ENCODE data around the gene STK31.
"Not testable (repeated sequence)": the region's sequence is repeated elsewhere in the genome, so short reads cannot be mapped to it uniquely, and the experiment has no call there.

Gene STK31

DNA sequence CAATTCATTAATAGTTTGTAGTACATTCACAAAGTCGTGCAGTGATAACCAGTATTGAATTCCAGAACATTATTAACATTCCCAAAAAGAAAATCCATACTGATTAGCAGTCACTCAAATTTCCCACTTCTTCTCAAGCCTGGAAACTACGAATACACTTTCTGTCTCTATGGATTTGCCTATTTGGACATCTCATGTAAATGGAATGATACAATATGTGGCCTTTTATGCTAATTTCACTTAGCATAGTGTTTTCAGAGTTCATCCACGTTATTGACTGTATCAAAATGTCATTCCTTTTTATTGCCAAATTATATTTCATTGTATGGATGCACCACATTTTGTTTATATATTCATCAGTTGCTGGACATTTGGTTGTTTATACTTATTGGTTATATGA lies 78.8 kb downstream of the STK31 start:
- no peak for DNase-seq (ENCODE audit: low read depth in 2 of 2, low spot score in 1 of 2)

DNA sequence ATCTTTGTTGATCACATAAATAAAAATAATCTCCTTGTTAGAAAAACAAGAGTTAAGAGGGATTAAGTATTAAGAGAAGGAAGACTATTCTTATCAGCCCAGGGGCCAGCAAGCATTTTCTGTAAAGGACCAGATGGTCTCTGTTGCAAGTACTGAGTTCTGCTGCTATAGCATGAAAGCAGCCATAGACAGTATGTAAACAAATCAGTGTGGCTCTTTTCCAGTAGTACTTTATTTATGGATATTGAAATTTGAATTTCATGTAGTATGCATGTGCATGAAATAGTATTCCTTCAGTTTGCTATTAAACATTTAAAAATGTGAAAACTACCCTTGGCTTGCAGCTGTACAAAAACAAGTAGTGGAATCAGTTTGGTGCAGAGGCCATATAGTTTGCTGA lies 81.7 kb downstream of the STK31 start:
- no peak for DNase-seq (ENCODE audit: low read depth in 2 of 2, low spot score in 1 of 2)

DNA sequence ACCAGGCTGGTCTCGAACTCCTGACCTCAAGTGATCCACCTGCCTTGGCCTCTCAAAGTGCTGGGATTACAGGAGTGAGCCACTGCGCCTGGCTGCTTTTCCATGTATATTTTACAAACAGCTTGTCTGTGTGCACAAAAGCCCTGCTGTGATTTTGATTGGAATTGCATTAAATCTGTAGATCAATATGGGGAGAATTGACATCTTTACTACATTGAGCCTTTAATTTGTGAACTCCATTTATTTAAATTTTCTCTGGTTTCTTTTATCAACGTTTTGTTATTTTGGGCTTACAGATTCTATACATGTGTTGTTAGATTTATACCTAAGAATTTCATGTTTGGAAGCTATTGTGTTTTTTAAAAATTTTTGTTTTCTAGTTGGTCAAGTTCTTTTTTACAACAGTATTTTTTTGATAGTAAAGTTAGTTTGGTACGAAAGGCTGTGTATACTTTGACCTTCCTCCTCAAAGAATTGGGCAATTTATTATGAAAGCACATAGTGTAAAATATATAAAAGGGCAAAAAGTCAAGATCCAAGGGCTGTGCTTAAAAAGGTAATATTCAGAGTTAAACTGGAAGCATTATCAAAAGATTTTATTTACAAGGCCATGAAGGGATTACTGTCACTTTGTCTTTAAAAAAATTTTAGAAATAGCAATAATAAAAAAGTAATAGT lies 92.8 kb downstream of the STK31 start:
- no peak for DNase-seq (ENCODE audit: low read depth in 2 of 2, low spot score in 1 of 2)

DNA sequence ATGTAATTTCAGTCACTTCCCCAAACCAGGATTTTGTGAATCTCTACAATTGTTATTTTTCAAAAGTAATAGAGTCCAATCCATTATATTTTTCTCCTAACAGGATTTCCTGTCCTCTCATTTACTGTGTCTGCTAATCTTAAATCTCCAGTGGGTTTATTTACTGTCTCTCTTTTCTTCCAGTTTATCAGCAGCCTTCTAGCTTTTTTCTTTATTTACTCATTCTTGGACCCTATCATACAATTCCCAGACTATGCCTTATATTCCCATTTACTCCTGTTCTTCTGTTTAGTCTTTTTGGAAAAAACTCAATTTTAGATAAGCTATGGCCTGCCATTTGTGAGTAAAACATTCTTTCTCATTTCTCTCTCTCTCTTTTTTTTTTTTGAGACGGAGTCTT lies 94.7 kb downstream of the STK31 start:
- no peak for DNase-seq (ENCODE audit: low read depth in 2 of 2, low spot score in 1 of 2)

DNA sequence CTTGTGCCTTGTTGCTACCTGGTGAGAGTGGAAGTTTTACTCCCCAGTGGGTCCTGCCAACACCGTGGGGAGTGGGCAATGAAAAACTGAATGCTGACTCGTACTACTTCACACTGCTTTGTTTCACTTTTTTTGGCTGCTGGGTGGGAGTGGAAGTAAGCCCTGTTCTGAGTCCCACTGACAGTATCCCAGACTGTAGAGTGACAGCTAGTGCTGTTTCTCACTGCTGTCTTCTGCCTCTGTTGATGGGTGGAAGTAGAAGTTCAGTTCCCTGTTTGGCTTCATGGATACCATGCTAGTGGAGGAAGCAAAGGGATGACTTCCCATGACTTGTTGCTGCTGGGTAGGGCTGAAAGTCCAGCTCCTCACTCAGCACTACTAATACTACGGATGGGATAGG lies 98.4 kb downstream of the STK31 start:
- DNase-seq (ENCODE audit: low read depth in 2 of 2, low spot score in 1 of 2) = no peak

DNA sequence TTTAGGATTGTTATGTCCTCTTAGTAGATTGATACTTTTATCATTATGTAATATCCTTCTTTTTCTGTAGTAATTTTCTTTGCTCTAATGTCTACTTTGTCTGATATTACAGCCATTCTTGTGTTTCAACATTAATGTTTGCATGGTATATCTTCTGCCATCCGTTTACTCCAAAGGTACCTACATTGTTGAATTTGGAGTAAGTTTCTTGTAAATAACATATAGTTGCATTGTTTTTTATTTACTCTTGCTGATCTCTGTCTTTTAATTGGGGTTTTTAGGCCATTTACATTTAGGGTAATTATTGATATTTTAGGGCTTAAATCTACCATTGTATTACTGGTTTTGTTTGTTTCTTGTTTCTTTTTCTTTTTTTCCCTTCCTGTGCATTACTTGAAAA lies 100.1 kb downstream of the STK31 start:
- no peak for DNase-seq (ENCODE audit: low read depth in 2 of 2, low spot score in 1 of 2)

DNA sequence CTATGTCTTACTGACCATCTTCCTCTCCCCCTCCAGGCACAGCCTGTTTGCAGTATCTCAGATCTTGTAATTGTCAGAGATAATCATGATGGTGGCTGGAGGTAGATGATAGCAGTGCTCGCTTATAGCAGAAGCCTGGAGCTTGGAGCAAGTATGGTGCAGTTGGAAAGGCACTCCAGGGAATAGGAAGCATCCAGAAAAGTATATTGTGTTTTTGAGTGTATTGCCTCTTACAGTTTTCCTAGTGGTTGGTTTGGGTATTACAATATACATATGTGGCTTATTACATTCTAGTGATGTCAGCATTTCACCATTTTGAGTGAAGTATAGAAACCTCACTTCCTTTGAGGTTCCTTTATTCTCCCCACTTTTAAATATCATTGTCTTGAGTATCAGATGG lies 101.5 kb downstream of the STK31 start:
- no peak for DNase-seq (ENCODE audit: low read depth in 2 of 2, low spot score in 1 of 2)

DNA sequence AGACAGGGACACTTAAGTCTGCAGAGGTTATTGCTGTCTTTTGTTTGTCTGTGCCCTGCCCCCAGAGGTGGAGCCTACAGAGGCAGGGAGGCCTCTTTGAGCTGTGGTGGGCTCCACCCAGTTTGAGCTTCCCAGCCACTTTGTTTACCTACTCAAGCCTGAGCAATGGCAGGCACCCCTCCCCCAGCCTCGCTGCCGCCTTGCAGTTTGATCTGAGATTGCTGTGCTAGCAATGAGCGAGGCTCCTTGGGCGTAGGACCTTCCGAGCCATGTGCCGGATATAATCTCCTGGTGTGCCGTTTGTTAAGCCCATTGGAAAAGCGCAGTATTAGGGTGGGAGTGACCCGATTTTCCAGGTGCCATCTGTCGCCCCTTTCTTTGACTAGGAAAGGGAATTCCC lies 118.1 kb downstream of the STK31 start:
- not testable (repeated sequence) for DNase-seq (ENCODE audit: low read depth in 2 of 2, low spot score in 1 of 2)

DNA sequence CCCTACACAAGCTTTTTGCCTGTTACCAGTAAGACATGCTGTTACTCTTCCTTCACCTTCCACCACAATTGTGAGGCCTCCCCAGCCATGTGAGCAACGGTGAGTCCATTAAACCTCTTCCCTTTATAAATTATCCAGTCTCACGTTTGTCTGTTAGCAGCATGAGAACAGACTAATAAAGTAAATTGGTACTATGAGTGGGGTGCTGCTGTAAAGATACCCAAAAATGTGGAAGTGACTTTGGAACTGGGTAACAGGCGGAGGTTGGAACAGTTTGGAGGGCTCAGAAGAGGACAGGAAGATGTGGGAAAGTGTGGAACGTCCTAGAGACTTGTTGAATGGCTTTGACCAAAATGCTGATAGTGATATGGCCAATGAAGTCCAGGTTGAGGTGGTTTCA lies 122.7 kb downstream of the STK31 start:
- not testable (repeated sequence) for DNase-seq (ENCODE audit: low read depth in 2 of 2, low spot score in 1 of 2)

DNA sequence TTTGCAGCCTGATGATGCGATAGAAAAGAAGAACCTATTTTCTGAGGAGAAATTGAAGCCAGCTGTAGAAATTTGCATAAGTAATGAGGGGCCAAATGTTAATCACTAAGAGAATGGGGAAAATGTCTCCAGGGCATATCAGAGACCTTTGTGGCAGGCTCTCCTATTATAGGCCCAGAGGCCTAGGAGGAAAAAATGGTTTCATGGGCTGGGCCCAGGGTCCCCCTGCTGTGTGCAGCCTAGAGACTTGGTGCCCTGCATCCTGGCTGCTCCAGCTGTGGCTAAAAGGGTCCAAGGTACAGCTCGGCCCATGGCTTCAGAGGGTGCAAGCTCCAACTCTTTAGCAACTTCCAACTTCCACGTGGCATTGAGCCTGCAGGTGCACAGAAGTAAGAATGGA lies 123.4 kb downstream of the STK31 start:
- no peak for DNase-seq (ENCODE audit: low read depth in 2 of 2, low spot score in 1 of 2)

DNA sequence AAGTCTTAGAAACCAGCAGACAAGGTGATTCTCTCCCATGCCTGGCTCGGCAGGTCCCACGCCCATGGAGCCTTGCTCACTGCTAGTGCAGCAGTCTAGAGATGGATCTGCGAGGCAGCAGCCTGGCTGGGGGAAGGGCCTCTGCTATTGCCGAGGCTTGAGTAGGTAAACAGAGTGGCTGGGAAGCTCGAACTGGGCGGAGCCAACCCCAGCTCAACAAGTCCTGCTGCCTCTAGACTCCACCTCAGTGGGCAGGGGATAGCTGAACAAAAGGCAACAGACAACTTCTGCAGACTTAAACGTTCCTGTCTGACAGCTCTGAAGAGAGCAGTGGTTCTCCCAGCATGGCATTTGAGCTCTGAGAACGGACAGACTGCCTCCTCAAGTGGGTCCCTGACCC lies 134.8 kb downstream of the STK31 start:
- DNase-seq (ENCODE audit: low read depth in 2 of 2, low spot score in 1 of 2) = not testable (repeated sequence)

DNA sequence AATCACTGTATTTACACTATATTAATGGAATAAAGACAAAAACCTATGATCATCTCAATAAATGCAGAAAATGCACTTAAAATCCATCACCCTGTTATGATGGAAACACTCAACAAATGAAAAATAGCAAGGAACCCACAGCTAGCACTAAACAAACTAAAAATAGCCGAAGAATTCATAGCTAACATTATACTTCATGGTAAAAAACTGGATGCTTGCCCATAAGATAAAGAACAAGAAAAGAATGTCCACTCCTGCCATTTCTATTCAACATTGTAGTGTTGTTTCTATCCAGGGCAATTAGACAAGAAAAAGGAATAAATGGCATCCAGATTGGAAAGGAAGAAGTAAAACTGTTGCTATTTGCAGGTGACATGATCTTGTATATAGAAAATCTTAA lies 142.1 kb downstream of the STK31 start:
- no peak for DNase-seq (ENCODE audit: low read depth in 2 of 2, low spot score in 1 of 2)

DNA sequence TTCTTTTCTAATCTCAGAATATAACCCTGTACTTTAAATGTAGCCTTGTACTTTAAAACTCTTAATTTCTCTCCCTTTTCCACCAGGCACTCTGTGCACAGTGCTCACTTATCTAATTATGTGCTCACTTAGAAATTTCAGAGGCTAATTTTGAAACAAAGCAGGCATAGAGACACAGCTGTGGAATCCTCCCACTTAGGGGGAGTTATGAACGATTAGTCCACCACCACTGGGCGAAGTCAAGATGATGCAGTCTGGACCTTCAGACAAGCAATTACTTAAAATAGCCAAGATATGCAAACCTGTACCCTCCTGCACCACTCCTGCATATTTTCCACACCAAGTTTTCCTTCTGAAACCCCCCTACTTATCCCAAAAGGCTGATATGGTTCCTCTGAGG lies 143.0 kb downstream of the STK31 start:
- no peak for DNase-seq (ENCODE audit: low read depth in 2 of 2, low spot score in 1 of 2)

DNA sequence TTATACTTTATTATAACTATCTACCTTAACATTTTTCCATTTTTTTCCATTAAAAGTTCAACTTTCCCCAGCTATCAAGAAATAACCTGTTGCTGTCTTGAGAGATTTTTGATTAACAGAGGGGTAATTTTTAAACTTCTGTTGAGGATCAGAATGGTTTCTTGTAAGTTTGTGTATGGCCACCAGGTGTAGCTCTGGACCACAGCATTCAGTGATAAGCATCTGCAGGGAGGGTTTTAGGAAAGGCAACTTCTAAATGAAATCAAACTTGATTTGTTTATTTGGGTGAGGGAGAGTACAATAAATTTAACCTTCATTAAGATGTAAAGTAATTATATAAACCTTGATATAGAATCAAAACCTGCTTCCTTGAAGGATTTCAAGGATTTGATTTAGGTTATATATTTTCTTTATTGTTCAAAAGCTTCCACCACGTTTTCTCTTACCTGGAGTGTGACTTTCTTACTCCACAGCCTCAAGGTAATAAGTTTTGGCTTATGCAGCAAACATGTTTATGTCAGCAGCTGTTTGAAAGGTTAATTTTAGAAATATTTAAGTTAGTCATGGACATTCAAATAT lies 153.3 kb downstream of the STK31 start:
- no peak for DNase-seq (ENCODE audit: low read depth in 2 of 2, low spot score in 1 of 2)

DNA sequence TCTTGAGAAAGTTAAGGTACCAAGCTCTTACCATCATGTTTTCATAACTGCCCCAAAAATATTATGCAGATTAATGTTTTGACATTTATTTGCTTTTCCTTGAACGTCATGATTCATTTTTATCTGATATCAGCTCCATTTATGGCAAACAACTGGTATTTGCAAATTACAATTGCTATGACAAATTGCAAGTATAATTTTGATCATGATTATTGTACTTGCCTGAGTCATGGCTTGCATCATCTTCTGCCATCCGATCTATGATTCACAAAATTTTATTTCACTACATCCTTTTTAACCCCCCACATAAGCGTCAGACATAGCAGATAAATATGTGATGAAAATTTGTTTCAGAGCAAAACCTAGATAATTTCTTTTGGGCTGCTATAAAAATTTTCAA lies 155.0 kb downstream of the STK31 start:
- DNase-seq (ENCODE audit: low read depth in 2 of 2, low spot score in 1 of 2) = no peak

DNA sequence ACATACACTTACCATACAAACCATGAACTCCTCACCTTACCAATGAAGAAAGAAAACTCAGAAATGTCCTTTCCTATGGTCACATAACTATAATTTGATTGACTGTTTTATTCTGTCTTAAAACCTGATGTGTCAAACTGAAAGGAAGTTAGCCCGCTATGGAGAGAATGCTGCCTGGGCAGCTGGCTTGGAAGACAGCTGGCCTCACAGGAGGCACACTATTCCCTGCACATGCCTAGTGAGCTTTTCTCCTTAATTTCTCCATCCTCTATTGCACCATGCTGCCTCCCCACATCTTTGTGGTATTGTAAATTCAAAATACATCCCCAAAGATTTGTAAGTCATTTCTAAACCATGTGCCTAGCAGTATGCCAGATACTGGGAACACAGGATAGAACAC lies 163.3 kb downstream of the STK31 start:
- no peak for DNase-seq (ENCODE audit: low read depth in 2 of 2, low spot score in 1 of 2)

DNA sequence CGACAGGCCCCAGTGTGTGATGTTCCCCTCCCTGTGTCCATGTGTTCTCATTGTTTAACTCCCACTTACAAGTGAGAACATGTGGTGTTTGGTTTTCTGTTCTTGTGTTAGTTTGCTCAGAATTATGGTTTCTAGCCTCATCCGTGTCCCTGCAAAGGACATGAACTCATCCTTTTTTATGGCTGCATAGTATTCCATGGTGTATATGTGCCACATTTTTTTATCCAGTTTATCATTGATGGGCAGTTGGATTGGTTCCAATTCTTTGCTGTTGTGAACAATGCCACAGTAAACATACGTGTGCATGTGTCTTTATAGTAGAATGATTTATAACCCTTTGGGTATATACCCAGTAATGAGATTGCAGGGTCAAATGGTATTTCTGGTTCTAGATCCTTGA lies 166.5 kb downstream of the STK31 start:
- DNase-seq (ENCODE audit: low read depth in 2 of 2, low spot score in 1 of 2) = not testable (repeated sequence)

All from stimulated activated CD8-positive, alpha-beta memory T cell treated with anti-CD3 and anti-CD28 coated beads, Interleukin-4, amount 100 ng/mL, for 4 hours (primary cell).